RCC 7860 (cell line): ENCODE data around the gene FUT4.
"Not testable (repeated sequence)": the region's sequence is repeated elsewhere in the genome, so short reads cannot be mapped to it uniquely, and the experiment has no call there.

Experiments
- DNase-seq: peaks from one replicate; pipeline ENCODE4 v3.0.0-alpha.2; 2015; ENCODE audit warnings: low spot score
- FAIRE-seq: peaks from 2 replicates; lab custom pipeline; 2012; peaks lifted over from hg19 to GRCh38; lab: Jason Lieb, UNC

Gene FUT4, protein sequence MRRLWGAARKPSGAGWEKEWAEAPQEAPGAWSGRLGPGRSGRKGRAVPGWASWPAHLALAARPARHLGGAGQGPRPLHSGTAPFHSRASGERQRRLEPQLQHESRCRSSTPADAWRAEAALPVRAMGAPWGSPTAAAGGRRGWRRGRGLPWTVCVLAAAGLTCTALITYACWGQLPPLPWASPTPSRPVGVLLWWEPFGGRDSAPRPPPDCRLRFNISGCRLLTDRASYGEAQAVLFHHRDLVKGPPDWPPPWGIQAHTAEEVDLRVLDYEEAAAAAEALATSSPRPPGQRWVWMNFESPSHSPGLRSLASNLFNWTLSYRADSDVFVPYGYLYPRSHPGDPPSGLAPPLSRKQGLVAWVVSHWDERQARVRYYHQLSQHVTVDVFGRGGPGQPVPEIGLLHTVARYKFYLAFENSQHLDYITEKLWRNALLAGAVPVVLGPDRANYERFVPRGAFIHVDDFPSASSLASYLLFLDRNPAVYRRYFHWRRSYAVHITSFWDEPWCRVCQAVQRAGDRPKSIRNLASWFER

DNA sequence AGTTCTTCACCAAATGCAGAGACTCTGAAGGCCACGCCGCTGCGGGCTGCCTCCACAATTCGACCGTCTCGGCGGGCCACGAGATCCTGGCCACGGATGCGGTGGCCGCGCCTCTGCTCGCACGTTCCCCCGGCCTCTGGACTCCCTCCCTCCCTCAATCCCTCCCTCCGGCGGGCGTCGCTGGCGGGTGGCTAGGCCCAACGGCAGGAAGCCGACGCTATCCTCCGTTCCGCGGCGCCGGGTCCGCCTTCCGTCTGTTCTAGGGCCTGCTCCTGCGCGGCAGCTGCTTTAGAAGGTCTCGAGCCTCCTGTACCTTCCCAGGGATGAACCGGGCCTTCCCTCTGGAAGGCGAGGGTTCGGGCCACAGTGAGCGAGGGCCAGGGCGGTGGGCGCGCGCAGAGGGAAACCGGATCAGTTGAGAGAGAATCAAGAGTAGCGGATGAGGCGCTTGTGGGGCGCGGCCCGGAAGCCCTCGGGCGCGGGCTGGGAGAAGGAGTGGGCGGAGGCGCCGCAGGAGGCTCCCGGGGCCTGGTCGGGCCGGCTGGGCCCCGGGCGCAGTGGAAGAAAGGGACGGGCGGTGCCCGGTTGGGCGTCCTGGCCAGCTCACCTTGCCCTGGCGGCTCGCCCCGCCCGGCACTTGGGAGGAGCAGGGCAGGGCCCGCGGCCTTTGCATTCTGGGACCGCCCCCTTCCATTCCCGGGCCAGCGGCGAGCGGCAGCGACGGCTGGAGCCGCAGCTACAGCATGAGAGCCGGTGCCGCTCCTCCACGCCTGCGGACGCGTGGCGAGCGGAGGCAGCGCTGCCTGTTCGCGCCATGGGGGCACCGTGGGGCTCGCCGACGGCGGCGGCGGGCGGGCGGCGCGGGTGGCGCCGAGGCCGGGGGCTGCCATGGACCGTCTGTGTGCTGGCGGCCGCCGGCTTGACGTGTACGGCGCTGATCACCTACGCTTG, at the start of gene FUT4:
TSS of gene FUT4 (plus strand) at position 227 of the 951 bp plus-strand sequence. CDS start at position 440, 213 bp downstream.
- FAIRE-seq (no peak), DNase-seq (peak; percentile 78)

DNA sequence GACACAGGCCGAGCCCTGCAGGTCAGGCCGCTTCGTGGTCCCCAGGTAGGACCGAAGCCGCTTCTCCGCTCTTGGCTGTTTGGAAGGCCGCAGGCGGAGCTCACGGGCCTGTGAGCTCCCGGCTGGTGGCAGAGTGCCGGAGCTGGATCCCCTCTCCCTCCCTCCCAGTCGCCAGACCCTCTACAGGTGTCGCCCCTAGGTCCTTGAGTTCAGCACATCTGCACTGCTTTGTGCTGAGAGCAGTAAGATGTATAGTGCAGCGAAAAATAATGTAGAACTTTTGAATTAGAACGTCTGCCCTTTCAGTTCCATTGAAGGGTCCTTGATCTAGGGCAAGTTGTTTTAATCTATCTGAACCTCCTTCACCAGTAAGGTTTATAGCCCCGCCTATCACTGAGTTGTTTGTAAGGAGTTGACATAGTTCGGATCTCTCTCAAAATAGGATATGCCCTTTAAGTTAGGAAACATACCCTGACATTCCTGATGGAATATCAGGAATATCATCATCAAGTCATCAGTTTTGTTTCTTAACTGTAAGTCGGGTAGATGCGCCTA, 49.5 kb upstream of the FUT4 start:
- no peak for FAIRE-seq
- no peak for DNase-seq

DNA sequence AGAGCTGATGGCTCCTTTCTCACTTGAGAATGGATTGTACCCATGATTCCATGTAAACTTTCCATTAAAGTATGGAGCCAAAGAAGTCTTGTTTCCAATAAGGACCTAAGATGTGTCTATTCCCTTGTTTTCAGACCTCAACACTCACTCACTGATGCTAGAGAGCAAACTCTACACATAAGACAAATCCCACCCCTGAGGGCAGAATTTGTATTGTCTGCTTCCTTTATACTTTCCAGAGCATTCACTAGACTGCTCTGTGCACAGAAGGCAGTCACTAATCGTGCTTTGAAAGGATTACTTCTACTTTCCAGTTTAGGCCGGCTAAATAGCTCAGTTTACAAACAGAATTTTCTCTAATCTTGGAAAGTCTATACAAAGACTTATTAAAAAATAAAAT, 43.5 kb upstream of the FUT4 start:
- DNase-seq, result no peak
- FAIRE-seq, result no peak

DNA sequence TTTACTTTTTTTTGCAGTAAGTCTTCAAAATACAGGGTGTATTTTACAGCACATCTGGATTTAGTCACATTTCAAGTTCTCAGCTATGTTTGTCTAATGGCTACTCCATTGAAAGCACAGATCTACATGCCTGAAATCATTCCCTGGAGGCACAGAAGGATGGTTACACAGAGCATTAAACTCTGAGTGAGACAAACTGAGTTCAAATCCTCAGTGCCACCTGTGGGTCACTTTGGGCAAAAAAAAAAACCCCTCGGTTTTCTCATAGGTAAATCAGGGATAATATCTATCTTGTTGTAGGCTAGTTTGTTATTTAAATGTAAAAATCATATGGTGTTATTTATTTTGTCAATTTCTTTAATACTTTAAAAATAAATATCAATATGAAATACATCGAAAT, 42.2 kb upstream of the FUT4 start:
- no peak for DNase-seq
- no peak for FAIRE-seq

DNA sequence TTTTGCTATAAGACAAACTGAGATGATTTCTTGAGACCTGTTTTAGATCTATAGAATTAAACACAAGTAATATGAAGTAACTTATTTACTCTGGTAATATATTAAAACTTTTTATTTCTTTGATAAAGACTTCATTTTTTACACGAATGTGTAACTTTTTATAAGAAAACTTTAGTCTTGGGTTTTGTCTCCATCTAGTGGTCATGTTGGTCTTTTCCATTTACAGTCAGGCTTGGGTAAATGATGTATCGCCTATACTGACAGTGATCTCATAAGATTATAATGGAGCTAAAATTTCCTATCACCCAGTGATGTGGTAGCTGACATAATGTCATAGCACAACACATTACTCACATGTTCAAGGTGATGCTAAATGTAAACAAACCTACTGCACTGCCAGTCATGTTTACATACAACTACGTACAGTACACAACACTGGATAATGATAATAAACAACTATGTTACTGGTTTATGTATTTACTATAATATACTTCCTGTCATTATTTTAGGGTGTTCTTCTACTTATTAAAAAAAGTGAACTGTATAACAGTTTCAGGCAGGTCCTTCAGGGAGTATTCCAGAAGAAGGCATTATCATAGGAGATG, 38.9 kb upstream of the FUT4 start:
- FAIRE-seq (peak; percentile 81), DNase-seq (peak; percentile 37)

DNA sequence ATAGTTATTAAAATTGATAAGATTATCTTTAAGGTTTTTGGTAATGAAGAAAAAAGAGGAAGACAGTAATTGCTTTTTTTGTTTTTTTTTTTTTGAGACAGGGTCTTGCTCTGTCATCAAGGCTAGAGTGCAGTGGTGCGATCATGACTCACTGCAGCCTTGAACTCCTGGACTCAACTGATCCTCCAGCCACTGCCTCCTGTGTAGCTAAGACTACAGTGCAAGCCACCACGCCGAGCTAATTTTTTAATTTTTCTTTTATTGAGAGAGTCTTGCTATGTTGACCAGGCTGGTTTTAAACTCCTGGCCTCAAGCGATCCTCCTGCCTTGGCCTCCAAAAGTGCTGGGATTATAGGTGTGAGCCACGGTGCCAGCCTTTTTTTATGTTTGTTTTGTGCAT, 37.2 kb upstream of the FUT4 start:
- not testable (repeated sequence) for FAIRE-seq, DNase-seq

DNA sequence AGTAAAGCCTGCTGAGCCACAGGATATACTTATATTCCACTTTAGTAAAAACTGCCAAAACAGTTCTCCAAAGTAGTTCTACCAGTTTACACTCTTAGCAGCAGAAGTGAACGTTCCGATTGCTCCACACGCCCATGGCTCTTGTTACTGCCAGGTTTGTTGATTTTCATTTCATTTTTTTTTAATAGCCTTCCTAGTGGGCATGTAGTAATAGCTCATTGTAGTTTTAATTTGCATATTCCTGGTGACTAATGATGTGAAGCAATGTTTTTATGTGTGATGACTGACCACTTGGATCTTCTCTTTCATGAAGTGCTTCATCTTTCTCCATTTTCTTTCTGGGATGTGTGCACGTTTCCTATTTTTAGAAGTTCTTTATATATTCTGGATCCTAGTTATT, 36.2 kb upstream of the FUT4 start:
- FAIRE-seq (no peak), DNase-seq (no peak)

DNA sequence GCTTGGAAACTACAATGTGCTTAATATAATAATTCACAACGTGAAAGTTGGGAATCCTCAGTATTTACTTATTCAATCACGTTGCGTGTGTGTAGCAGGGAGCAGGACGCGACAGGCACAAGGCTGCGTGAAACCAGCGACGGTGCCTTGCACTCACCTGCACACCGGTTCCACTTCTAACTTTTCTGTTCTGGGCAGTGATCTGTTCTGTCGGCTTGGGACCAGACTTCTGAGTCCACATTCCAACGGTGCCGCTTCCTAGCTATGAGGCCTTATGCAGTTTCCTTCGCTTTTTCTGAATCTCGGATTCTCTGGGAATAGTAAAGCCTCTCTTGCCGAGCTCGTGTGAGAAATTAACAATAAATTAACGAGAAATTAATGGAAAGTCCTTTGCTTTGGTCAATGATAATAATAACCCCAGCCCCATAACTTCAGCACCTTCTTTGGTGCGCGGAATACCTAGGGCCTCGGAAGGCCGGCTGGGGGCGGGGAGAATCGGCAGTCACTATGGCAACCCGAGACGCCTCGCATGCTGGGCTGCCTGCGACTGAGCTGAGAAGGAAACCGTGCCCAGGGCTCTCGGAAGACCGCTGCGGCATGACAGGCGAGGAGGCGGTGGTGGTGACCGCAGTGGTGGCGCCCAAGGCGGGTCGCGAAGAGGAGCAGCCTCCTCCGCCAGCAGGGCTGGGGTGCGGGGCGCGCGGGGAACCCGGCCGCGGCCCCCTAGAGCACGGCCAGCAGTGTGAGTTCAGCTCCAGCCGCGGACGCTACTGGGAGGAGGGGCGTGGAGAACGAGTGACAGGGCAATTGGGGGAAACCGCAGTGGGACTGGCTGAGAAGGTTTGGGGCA, 31.6 kb upstream of the FUT4 start, which contains the start of gene C11orf97:
TSS of gene C11orf97 (plus strand) at position 530 of the 850 bp plus-strand sequence. CDS start at position 598, 68 bp downstream.
- DNase-seq (no peak), FAIRE-seq (no peak)

DNA sequence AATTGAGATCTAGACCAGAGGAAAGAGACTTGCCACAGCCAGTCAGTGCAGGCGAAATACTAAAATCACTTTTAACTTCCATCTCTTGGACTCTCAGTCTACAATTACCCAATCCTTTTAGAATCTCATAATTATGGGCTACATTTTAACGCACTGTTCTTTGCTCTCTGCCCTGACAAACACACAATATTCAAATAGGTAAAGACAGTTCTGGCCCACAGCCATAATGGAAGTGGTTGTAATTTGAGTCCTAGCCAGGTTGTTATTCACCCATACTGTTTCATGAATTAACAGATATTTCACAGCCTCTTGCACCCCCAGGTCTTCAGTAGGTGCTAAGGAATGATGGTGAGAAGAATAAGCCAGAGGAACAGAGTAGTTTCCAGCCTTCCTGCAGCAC, 30.6 kb upstream of the FUT4 start:
- DNase-seq (no peak), FAIRE-seq (no peak)

DNA sequence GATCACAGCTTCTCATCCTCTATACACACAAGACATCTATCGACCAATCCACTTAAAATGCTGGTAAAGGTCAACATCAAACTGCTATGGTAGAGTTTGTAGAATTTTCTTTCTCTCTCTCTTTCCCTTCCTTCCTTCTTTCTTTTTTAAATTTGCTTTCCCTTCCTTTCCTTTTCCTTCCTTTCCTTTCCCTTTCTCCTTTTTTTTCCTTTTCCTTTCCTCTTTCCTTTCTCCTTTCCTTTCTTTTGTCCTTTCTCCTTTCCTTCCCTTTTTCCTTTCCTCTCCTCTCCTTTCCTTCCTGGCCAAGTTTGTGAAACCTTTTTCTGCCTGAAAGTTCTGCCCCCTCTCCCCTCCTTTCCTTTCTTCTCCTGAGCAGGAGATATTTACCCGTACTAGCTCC, 28.3 kb upstream of the FUT4 start:
- DNase-seq (no peak), FAIRE-seq (no peak)

DNA sequence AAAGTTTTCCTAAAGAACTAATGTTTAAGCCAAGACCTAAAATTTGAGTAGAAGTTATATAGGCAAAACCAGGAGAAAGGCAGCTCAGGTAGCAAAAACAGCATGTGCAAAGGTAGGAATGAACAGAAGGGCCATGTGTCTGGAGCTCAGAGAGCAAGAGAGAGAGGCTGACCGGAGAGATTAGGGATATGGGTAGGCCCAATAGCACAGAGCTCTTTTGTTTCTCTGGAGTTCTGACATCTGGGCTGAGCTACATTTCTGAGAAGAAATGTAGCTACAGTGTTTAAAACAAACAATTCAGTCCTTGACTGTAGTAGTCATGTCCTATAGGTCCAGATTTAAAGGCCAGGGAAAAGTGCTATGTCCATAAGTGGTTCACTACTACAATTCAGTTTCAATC, 27.0 kb upstream of the FUT4 start:
- no peak for FAIRE-seq

DNA sequence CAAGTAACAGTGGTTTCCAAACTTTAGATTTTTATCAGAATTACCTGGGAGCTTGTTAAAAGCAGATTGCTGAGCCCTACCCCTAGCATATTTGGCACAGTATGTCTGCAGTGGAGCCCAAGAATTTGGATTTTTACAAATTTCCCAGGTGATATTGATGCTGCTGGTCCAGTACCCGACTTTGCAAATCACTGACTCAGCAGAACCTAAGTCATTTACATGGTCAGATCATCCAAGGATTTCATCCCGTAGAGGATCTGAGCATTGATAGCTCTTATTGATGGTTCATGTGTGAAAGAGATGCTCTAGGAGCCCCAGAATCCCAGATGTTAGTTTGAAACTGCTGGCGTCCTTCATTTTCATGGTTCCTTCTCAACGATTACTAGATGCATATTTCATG, 25.4 kb upstream of the FUT4 start:
- DNase-seq, result no peak
- FAIRE-seq, result no peak

More for the DNA sequence above, 27.0 kb upstream of the FUT4 start:
- DNase-seq, result no peak

DNA sequence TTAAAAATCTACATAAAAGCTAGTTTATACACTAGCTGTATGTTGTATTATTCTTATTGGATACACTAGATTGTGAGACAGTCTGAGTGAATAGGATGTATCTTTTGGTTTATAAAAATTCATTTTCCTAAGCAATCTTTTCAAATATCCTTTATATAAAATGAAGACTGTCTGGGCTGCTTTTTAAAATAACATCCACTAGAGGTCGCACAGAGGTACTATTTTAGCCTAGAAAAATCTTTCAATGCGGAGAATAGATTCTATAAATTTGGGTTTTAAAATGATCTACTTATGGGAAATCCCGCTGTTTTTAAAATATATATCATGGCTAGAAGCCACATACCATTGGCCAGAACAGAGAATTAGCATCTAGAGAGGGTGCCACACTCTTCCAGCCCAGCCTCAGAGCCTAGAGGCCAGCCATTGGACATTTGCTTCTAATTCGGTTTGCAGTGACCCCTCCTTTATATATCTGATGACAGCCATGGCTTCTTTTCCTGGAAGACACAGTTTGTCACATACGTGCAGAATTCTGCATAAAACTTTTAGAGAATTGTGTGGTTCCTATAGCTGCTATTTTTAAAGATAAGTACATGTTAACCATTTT, 24.1 kb upstream of the FUT4 start:
- FAIRE-seq (peak; percentile 69), DNase-seq (peak; percentile 16)

DNA sequence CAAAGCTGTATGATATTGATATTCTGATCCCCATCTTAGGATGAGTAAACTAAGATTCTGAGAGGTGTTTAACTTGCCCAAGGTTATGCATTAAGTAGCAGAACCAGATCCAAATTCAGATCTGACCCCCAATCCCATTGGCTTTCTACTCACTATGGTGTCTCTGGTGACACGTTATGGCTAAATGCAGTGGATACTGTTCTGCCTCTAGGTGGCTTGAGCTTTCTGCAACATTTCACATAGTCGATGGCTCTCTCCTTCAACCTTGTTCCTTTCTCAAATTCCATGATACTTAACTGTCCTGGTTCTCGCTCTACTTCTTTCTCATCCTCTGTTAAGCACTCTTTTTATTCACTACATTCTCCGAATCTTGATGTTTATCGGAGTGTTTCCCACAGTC, 22.0 kb upstream of the FUT4 start:
- no peak for DNase-seq
- no peak for FAIRE-seq

DNA sequence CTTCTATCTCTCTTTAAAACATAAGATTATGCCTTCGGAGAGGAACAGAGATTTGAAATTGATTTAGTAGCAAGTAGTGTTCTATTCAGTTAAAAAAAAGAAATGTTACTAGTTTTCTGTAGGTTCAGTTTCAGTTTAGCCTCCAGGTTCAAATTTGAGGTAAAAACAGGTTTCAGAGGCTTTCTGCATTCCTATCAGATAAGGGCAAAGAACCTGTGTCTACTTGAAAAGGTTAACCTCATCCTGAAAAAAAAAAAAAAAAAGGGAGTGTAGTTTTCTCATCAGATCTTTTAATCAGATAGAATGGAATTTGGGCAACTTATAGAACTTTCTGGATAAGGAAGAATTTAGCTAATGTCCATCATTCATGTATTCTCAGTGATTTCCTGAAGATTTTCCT, 19.4 kb upstream of the FUT4 start:
- no peak for FAIRE-seq
- no peak for DNase-seq

DNA sequence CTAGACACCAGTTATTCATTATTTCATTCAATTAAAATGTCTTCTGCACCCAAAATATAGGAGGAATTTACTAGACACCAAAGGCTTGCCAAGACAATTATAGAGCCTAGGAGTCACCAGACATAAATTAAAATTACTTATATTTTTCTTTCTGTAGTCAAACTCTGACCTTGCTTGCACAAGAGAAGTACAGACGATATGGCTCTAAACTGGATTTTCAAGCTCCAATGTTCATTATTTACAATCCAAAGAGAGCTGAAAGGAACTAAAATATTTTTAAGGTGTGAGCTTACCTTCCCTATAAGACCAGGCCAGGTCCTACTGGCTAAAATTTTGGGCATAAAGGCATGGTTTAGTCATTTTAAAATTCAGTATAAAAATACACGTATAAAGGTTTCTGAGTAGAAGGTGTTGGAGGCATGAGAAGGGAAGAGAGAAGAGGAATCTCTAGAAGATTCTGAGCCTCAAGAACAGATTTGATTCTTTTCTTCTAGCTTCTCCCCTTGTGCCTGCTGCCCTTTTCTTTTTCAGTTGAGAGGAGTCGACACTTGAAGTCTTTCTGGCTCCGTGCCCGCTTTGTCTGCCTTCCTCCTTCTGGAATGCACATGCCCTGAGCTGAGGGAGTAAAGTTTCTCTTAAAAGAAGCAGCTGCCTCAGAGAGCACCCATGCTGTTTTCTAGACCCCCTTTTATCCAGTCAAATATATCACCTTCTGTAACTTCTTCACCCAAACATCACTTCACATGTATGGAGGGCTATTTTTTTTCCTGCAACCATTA, 18.0 kb upstream of the FUT4 start:
- DNase-seq, result no peak
- FAIRE-seq, result no peak

DNA sequence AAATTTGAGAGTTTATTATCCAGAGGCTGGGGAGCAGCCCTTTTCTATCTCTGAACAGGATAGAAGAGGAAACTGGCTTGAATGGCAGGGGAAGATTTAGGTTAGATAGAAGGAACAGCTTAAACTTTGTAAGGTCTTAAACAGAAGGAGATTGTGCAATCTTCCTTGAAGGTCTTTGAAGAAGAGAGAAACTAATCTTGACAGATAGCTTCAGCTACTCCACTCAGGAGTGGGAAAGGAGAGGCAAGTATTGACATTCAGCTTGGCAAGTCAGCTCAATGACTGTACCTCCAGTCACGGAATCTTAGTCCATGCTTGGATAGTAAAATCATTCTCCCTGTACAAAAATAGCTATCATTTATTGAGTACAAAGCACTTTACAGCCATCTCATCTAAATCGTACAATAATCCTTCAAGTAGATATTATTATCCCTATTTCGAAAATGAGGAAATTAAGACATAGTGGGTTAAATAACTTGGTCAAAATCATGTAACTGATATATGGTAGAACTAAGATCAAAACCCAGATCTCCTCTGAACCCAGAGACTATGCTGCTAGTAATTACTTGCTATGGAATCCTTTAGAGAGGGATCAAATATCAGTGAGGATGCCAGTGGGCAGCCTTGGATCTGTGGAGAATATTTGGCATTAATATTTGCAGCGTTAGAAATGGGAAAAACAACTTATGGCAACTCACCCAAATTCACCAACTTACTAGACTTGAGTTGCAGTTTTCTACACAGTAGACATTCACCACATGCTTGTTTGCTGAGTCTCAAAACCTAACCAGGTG, 16.9 kb upstream of the FUT4 start:
- FAIRE-seq (no peak), DNase-seq (no peak)

DNA sequence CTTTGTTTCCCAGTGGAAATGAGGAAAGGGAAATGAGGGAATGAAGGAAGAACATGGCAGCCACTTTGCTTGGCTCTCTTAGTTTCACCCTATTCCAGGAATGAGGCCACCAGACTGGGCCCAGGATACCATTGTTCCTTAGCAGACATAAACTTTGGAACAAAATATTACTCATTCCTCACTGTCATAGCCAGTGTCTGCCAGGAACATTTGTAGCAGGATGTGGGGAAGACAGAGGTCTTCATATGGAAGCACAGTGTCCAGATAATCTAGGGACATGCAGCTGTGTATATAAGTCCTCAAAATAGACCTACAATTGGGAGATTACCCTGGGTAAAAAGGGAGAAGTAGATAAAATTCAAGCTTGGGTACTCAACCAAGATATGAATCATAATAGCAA, 15.2 kb upstream of the FUT4 start:
- no peak for FAIRE-seq
- DNase-seq, result no peak
